NK-92 treated with Interleukin-12 subunit alpha and Interleukin-12 subunit beta, amount 100 ng/mL, for 24 hours (cell line): ENCODE results near the gene VEGFD.

Experiments
- DNase-seq: peaks from one replicate; lab custom pipeline; 2025; lab: John Stamatoyannopoulos, UW

The VEGFD gene, protein sequence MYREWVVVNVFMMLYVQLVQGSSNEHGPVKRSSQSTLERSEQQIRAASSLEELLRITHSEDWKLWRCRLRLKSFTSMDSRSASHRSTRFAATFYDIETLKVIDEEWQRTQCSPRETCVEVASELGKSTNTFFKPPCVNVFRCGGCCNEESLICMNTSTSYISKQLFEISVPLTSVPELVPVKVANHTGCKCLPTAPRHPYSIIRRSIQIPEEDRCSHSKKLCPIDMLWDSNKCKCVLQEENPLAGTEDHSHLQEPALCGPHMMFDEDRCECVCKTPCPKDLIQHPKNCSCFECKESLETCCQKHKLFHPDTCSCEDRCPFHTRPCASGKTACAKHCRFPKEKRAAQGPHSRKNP

DNA sequence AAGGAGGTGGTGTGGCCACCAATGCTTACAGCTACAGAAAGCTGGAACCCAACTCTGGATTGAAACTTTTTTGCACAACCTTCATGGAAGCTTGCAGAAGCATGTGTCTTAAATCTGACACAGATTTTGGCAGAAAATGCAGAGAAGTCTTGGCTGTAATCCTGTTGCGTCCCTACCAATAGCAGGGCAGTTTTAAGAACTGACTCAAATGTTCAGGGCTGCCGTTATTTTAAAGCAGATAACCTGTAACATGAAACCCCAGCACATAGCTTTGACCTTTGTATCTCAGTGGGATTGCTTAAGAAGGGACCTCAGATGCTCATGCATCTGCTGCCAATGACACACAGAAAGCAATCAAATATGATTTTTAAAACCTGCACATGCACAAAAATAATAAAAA lies at the start of gene VEGFD:
TSS of gene VEGFD (minus strand) at position 110 of the 400 bp plus-strand sequence. CDS start 467 bp downstream, outside the sequence.
- no peak for DNase-seq

DNA sequence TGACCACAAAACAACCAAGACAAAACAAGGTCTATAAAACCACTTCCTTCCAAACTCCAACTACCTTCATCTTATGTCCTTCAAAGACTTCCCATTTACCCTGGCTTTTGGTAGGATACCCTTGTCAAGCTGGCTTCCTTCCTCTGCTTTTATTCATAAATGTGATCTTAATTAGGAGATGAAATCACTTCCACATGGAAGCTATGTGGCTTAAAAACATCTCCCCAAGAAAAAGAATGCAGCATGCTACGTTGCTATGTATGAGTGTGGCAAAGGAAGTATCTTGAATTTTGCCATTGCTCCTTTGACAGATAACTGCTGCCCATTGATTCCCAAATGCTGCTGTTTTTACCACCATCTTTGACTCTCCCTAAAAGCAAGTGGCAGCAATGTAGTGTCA lies 46.4 kb upstream of the VEGFD start:
- DNase-seq = no peak

DNA sequence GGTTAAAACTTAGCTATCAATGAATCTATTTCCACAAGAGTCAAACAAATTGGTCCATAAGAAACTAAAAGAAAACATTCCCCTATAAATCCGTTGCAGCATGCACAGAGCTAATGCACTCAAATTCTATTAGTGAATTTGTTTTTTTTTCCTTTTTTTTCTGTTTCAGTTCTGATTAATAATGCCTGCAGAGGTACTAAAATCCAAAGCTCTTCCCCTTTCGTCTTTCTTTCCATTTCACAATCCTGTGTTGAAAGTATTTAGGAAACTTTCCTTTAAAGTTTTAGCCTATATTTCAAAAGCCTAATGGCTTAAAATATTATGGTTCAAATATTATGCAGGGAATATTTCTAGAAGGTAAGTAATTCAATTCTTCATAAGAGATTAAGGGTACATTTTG lies 45.9 kb upstream of the VEGFD start:
- no peak for DNase-seq

DNA sequence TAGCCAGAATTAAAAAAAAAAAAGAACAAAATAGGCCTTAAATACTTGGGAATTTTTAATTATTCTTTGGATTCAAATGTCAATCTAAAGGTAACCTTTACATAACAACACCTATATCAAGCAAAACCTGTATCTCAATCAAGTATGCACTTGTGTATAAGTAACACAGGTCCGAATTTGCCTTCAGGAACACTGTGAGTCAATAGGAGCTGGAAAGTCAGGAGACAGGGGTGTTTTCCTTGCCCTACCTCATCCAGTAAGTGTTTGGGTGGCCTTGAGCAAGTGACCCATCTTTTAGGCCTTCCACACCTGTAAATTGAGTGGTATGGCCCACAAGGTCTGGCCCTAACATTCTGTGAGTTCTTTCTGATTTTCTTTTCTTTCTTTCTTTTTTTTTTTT lies 40.8 kb upstream of the VEGFD start:
- no peak for DNase-seq

DNA sequence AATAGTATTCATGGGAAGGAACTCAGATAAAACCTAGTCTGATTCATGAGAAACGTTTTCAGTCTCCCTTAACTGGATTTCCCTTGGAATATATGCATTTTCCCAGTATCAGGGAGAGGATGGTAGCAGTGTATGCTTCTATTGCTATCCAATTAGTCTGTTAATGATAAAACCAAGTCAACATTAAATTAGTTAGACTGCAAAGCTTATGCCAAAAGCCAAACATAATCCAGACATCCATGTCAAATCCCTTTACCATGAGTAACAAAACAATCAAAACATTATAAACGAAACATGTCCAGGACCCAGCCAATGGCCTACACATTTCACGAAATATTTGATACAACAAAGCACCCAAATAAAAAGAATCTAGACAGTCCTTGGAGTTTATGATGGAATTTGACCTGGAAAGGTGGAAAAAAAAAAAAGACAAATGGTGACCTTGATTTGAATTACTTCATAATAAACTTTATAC lies 34.5 kb upstream of the VEGFD start:
- no peak for DNase-seq

DNA sequence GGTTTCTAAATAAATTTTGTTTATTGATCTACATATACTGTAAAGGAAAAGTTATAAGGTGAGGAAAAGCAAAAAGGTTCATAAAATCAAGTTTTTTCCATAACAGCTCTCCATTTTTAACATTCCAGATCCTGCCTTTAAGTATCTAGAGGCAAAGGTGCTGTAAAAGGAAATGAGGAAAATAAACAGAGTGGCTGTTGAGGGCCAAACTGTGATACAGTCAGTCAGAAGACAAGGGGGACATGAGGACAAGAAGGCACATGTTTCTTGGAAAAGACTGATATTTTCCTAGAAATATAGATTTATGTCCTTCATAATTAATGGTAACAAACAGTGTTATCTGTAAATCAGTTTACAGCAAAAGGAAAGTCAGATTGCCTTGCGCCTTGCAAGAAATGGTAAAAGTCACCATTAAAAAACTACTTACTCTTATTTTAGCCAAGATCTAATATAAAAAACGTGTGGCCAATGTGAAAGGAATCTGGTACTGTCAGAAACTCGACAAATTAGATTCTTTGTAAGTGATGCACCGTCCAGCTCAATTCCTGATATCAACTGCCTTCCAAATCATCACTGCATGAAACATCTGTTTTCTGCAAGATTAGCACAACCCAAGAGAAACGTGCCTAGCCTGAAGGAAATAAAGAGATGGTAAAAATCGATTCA lies 34.0 kb upstream of the VEGFD start:
- DNase-seq = no peak

DNA sequence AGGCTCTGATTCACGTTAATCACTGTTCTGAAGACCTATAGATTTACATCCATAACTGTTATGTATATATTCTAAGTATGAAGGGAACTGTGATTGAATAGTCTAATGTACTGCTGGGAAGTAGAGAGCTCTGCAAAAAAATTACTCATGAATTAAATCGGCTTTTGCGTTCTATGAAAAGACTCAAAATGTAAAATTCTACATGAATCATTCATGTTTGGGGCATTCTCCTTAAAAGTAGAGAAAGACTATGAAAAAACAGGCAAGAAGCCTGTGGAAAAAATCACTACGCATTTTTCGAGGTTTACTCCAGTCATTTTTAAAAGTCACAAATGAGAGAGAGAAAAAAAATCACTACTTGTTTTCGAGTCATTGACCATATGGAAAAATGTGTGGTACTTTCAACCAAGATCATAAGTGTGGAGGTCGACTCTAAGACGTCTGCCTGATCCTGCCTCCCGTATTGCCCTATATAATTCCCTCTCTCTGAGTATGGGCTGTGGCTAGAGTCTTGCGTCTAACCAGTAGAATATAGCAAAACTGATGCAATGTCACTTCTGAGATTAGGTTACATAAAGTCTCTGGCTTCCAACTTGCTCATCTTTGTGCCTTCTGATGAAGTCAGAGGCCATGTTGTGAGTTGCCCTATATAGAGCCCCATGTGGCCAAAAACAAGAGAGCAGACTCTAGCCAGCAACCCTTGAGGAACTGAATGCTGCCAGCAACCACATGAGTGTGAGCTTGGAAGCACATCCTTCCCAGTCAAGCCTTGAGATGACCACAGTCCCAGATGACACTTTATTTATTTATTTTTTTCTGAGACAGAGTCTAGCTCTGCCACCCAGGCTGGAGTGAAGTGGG lies 32.1 kb upstream of the VEGFD start:
- DNase-seq = no peak

DNA sequence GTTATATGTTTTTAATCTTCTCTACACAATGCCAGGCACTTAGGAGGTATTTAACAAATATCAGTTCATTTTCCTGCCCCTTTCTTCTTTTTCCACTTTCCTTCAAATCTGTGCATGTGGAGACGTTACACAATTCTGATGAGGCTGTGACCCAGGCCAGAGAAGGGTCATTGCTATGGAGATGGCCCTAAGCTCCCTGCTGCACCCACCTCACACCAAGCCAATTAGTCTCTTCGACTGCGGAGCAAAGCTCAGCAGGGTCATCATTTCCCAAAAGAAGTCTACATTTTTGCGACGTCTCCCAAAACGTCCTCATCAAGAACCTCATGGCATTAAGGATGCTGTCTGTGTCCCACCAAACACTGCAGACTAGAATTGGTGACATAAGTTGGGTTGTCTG lies 28.9 kb upstream of the VEGFD start:
- no peak for DNase-seq

DNA sequence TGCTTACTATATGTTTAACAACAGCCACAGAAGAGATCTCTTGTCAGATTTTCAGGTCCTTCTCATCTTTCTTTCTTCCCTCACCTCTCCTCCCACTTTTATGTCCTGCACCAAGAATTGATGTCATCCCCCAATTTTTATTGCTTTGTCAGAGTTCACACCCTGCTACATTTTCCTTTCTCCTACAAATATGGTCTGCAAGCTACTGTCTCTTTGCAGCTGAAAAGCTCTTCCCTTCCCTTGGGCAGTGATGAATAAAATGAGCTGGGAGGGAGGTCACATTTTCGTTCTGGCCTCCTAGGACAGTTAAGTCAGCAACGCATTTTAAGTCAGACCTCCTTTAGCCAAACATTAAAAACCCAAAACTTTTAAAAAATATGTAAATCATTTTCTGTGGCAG lies 26.7 kb upstream of the VEGFD start:
- DNase-seq = no peak

DNA sequence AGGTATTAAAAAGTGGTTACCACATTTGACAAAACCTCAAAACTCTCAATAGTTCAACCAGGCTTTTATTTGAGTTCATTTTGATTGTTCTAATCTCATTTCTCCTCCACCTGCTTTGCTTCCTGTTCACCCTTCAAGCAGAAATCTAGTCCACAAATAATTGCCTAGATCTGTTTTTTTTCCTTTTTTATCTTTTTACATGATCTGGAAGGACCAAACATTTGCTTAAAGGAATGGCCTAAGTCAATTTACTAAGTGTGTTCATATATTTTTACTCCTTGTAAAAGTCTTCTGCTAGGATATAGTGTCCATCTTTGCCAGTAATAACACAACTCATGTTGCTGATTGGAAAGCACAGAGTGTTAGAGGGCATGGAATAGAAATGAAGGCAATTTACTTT lies 26.2 kb upstream of the VEGFD start:
- no peak for DNase-seq

DNA sequence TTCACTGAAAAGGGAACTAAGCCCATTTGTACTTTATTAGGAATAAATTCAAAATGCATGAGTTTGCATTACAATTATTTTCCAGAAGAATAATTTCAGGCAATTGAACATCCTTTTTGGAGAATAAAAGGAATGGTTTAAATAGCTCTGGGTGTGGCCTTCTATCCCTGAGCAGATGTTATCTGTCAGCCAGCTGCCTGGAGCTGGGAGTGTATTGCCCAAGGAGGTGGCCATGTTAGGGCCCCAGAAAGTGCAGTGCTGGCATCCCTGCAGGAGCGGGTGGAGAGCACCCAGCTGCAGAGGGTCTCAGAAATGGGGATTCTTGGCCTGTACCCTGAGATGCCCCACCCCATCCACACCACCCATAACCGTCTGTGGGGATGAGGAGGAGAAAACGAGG lies 21.6 kb upstream of the VEGFD start:
- DNase-seq = no peak

DNA sequence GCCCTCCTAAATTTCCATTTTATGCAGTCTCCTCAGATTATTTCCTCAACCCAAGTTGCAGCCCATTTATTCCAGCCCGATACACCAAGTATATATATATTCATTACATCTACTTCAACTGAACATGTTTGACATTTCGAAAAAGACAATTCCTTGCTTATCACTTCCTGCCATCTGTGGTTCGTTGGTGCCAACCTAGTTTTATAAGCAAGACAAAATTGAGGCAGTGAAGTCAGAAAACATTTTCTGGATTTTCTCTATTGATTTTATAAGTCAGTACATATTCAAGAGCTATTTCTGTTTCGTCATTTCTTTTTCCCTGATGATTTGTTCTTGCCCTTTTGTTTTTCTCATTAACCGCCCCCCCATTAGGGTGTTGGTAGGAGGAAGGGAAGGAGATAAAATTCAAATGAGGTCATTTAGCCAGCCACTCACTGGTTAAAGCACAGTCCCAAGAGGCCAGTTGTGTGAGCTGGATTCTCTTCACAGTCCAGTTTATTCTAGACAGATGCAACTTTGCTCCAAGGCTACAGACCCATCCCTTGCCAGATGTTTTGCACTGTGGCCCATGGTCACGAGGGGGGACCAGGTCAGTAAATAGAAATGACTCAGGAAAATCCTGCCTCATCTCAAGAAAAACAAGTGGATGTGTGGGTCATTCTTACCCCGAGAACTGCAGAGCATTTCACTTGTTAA lies 20.3 kb upstream of the VEGFD start:
- DNase-seq = no peak

DNA sequence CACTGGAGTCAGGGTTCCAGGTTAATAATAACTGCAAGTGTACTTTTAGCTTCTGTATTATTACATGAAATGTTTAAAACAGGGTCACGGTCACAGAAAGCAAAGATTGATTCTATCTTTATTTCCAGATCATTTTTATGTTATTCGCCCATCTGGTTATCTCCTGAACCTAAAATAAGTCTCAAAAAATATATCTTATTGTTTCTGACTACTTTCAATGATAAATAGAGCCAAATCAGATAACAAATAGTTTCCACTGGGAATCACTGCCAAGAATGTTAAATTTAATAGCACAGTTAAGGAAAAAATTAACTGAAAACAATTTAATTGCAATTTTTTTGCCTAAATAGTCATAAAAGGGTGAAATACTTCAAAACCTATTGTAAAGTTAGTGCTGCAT lies 17.2 kb upstream of the VEGFD start:
- DNase-seq = no peak

DNA sequence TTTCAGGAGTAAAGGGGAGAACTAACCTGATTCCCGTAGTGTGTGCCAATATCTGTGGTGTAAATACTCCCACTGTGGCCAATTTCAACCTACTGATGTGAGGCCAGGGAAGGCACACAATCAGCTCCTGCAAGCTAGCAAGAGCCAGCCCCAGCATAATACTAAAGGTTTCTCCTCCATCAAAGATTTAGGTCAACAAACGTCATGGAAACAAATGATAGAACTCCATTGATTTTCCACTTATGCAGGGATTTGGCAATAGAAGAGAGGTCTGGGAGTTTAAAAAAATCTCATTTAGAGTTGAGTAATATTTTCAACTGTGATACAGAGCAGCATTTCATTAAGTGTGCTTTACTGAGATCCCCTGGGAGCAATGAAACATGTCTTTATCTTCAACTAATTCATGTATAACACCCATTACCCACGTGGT lies 15.8 kb upstream of the VEGFD start:
- DNase-seq = no peak

DNA sequence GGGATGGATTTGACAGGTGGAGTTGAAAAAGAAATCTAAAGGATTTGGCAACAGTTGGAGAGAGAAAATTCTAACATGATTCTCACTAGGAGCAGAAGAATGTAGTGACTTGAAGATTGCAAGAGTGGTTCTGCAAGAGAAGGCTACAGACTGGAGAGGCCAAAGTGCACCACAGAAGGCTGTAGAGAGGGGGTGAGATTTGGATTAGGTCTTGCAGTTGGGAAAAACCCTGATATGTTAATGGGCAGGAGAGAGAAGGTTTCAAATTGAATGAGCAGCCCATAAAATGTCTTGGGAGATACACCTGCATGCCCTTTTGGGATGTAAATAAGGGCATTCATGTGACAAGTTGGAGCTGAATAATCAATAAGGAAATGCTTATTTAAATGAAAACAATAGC lies 14.7 kb upstream of the VEGFD start:
- DNase-seq = no peak

DNA sequence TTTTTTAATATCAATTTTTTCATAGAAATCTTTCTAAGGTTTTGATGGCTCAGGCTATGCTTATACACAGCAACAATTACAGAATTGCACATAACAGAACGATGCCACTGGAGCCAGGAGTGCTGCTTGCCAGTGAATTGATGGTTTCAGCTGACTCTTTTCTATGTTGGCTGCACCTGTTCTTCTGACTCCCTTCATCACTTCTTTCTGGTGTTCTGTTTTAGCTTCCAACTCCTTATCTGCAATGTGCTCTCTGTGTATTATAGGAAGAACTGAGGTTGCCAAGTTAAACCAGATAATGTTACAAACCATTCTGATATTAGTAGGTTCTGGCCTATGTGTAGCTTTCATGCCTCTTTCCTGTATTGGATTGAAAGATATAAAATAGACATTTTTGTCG lies 11.6 kb upstream of the VEGFD start:
- no peak for DNase-seq

DNA sequence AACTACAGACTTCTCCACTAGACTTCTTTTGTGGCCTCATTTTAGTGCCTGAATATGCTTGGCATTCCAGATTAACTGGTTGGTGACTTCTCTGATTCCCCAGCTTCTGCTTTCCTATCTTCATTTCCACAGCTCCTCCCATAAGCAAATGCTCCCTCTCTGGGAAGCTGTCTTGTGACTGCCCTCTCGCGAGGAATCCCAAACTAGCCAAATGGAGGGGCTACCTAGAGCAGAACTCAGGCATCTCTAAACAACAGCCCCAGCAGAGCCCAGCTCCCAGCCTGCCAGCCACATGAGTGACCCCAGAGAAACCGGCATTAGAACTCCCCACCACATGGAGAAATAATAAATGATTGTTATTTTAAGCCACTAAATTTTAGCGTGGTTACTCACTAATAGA lies 7.6 kb upstream of the VEGFD start:
- DNase-seq = no peak

DNA sequence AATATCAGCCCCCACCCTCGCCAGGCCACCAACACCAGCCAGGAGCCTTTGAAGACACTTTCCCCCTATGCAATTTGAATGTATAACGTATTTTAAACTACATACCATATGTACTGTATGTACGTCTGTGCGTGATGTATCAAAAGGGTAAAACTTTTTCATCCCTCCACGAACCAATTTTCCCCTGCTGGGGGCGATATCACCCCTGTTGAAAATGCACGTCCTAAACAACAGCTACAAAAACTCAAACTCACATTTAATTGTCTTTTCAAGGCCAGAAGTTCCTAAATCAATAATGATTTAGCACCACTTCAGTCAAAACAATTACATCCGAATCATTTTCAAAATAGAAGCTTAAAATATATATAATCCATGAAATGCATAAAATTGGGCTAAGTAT lies 1.4 kb downstream of the VEGFD start:
- DNase-seq = no peak

DNA sequence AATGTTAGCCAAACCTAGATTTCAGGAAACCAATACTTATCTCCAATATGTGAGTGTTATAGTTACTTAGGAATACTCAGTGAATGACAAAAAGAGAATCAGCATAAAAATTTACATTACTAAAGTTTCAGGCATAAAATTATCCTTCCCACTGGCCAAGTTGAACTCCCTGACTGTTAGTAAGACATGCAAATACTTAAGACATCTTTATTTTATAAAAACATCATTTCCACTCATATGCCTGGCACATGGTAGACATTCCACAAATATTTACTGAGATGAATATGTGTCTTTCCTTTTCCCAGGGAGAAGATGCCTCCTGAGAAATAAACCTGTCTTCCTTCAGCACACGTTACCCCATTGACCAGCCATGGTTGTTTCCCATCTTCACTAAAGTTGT lies 7.3 kb downstream of the VEGFD start:
- no peak for DNase-seq

DNA sequence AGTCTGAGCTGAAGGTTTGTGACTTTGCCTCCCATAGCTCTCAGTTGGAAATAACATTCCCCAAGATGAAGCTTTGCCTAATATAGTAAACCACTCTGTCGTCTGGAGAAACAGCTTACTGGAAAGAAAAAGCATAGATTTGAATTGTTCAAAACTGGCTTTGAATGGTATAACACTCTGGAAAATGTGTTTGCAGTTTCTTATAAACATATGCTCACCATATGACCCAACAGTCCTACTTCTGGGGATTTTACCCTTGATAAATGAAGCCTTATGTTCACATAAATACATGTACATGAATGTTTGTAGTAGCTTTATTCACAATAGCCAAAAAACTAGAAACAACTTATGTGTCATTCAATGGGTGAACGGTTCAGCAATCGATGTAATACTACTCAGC lies 10.2 kb downstream of the VEGFD start:
- DNase-seq = no peak

DNA sequence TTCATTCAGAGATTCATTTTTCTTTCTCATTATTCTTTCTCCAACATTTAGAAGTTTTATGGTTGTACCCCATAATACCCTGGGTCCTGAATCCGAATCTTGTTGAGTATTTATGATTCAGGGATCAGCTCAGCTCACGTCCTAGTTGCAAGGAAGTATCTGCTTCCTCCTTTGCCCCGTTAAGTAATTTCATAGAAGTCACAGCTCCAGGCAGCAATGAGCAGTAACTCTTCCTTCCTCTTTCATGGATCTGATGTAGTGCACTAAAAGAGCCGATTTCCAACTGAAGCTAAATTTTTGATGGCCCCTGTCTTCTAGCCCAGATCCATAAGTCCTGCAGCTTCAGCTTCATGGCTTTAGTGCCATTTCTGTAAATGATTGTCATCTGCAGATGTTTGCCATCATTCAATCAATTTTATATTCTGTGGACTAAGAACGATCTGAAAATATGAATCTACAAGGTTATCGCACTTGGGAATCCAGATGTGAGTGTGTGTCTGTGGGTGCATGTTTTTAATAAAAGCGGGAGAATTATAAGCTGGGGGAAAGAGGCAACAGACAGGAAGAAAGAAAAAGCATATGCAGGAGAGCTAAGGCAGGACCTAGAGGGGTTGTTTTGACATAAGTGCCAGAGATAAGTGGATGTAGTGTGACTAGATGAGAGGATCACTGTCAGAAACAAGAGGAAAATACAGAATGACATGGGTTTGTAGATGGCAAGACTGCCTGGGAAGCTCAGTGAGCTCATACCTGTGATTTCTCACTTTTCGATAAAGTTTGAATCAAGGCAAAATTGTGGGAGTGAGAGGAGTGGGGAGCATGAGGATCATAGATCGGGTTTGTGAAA lies 17.5 kb downstream of the VEGFD start:
- no peak for DNase-seq
